GM19099 (cell line): Measurements from ENCODE around the gene KCNK4.

Experiments used
- POLR2A ChIP-seq: IDR thresholded peaks from 3 replicates; pipeline ENCODE4 v1.6.1; 2011; ENCODE audit warnings: low read depth; ENCODE audit not compliant: insufficient read length; ENCODE audit errors: extremely low read depth

The KCNK4 gene

GRCh38 chr11:64337538-64338249, 46.6 kb downstream of the KCNK4 start:
- TF ChIP-seq POLR2A: no peak

- TF ChIP-seq POLR2A: no peak
Observed at GRCh38 chr11:64338716-64339115, 47.6 kb downstream of the KCNK4 start.

- peak; percentile 20 for TF ChIP-seq POLR2A
Observed at GRCh38 chr11:64339286-64339685, 48.2 kb downstream of the KCNK4 start.

DNA sequence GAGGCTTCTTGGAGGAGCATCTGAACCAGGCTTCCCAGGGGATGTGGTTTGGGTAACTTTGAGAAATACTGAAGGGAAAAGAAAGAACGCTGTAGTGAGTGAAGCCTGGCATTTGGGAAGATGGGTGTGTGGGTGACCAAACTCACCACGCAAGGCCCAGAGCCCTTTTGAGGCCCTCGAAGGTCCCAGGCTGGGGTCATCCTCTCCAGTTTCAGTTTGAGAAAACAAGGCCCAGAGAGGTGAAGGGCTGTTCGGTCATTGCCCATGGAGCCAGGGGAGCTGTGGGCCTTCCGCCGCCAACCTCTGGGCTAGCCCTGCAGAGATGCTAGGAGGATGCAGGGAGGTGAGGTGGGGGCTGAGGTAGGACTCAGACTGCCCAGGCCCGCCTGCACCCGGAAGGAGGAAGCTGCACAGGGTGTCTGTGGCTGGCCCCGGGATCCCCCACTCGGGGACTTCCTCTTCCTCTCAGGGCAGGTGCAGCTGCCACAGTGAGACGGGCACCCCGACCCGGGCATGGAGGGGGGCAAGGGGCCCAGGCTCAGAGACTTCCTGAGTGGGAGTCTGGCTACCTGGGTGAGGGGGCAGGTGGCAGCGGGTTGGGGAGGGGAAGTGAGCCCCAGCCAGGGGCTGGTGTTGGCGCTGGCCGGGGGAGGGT, 48.8 kb downstream of the KCNK4 start, which contains the start of gene CCDC88B:
CCDC88B (plus strand) TSS at position 451 of the 655 bp plus-strand sequence; CDS start at position 514, 63 bp downstream.
- peak; percentile 70 for TF ChIP-seq POLR2A

- peak; percentile 40 for TF ChIP-seq POLR2A
Observed at GRCh38 chr11:64340671-64341335, 49.7 kb downstream of the KCNK4 start.

DNA sequence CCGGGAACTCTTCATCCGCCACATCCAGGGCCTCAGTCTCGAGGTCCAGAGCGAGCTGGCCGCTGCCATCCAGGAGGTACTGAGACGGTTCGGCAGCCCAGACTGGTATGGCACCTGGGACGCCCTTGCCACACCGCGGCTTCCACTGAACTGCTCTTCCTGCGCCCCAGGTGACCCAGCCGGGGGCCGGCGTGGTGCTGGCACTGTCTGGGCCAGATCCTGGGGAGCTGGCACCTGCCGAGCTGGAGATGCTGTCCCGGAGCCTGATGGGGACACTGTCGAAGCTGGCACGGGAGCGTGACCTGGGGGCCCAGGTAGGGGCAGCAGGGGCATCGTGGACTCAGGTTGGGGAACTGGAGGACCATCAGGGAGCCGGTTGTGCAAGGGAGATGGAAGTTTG, 50.3 kb downstream of the KCNK4 start:
- no peak for TF ChIP-seq POLR2A

DNA sequence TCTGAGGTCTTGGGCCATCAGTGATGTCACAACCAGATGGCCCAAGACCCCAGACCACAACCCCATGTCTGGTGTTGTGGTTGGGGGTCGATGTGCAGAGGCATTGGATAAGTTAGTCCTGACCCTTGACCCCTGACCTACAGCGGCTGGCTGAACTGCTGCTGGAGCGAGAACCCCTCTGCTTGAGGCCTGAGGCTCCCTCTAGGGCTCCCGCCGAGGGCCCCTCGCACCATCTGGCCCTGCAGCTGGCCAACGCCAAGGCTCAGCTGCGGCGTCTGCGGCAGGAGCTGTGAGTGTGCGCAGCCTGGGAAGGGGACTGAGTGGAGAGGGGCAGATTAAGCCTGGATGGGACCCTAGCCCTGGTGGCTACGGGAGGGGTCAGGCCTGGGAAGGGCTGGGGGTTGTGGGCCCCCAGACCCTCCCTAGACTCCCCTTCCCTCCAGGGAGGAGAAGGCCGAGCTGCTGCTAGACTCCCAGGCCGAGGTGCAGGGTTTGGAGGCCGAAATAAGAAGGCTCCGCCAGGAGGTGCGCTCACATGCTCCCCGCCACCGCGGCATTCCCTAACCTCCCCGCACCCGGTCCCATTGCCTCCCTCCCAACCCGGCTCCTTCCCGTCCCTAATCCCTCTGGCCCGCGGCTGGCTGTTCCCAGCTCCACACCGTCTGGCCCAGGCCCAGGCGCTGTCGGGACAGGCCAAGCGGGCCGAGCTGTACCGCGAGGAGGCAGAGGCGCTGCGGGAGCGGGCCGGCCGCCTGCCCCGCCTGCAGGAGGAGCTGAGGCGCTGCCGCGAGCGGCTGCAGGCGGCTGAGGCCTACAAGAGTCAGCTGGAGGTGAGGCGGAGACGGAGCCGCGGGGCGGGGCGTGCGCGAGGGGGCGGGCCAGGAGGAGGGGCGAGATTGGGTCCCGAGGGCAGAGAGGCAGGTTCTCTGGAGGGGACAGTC, 51.0 kb downstream of the KCNK4 start:
- no peak for TF ChIP-seq POLR2A

DNA sequence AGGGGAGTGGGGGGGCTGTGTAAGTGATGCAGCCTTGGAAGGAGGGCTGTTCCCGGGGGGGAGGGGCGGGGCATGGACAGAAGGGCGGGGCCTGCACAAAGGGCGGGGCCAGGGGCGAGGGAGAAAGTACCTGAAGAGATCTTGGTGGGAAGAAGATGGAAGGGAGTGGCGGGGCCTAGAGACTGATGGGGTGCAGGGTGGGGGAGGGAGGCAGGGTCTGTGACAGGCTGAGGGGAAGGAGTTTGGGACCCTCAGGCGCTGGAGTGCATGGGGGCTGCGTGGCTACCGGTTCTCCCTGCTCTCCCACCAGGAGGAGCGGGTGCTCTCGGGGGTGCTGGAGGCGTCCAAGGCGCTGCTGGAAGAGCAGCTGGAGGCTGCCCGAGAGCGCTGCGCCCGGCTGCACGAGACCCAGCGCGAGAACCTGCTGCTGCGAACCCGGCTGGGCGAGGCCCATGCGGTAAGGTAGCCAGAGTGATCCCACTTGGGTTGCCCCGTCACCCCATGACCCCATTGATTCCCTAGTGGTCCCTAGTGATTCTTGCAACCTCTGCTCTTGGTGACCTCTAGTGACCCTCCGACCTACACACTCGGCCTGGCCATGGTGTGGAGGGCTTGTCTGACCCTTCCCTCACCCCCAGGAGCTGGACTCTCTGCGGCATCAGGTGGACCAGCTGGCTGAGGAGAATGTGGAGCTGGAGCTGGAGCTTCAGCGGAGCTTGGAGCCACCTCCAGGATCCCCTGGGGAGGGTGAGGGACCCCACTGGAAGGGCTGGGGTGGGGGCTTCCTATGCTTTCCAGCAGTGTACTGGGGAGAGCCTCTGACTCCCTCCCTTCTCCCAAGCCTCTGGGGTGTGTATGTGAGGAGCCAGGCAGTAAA, 52.0 kb downstream of the KCNK4 start:
- TF ChIP-seq POLR2A: no peak

DNA sequence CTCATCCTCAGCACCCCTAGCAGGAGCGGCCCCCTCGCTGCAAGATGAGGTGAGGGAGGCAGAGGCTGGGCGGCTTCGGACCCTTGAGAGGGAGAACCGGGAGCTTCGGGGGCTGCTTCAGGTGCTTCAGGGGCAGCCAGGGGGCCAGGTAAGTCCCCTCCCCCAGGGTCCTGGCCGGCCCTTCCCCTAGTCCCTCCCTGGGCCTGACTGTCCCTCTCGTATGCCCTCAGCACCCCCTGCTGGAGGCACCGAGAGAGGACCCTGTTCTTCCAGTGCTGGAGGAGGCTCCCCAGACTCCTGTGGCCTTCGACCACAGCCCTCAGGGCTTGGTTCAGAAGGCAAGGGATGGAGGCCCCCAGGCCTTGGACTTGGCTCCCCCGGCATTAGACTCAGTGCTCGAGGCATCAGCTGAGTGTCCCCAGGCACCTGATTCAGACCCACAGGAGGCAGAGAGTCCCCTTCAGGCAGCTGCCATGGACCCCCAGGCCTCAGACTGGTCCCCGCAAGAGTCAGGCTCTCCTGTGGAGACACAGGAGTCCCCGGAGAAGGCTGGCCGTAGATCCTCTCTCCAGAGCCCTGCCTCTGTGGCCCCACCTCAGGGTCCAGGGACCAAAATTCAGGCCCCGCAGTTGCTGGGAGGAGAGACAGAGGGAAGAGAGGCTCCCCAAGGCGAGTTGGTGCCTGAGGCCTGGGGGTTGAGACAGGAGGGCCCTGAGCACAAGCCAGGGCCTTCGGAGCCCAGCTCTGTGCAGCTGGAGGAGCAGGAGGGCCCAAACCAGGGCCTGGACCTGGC, 52.9 kb downstream of the KCNK4 start:
- TF ChIP-seq POLR2A: no peak

DNA sequence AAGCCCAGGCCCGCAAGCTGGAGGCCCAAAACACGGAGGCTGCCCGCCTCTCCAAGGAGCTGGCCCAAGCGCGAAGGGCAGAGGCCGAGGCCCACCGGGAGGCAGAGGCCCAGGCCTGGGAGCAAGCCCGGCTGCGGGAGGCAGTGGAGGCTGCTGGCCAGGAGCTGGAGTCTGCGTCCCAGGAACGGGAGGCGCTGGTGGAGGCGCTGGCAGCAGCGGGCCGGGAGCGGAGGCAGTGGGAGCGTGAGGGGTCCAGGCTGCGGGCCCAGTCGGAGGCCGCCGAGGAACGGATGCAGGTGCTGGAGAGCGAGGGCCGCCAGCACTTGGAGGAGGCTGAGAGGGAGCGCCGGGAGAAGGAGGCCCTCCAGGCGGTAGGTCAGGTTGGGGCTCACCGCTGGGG, 53.7 kb downstream of the KCNK4 start:
- TF ChIP-seq POLR2A: no peak

DNA sequence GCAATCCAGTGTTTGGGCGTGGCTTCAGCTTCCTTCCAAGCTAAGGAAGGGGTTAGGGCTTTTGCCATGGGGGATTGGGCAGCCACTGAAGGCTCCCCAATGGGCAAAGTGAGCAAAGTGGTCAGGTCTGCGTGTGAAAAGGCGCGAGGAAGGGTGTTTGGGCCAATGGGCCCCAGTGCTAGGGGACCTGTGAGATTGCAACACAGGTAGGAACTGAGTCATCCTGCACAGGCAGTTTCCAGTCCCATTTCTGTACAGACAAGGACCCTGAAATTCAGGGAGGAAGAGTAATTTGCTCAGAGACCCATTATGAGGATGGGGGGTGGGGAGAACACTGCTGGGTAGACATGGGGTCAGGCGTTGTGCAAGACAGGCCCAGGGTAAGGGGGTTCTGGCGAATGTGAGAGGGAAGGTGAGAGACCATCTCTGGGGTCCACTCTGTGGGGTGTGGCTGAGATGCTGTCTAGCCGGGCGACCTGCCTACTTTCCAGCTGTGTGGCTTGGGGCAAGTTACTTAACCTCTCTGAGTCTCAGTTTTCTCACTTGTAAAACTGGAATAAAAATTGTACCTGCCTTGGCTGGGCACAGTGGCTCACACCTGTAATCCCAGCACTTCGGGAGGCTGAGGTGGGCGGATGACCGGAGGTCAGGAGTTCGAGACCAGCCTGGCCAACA, 56.2 kb downstream of the KCNK4 start:
- TF ChIP-seq POLR2A: no peak

DNA sequence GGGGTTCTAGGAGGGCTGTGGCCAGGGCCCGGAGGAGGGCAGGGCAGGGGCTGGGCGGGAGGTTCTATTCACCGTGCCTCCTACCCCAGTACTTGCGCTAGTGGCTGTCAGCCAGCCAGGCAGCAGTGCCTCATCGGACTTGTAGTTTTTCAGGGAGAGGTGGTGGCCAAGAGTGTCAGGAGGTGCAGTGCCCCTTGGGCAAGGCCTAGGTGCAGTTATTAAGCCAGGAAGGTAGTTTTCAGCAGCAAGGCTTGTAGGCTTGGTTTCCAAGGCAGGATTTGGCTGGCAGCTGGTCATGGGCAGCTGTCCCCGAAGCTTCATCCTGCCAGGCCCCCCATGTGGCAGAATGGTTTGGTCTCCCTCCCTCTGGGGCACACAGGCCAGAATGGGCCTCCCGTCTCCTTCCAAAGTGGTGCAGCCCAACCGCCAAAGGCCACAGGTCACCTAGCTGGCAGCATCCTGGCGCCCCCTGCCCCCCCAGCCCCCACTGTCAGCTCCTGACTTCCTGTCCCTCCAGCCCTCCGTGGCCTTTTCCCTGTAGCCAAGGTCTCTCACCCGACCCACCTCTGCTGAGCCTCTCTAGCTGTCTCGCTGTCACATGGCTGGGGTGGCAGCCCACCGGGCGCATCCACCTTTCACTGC, 57.4 kb downstream of the KCNK4 start:
- TF ChIP-seq POLR2A: no peak
